ENCODE results near the gene OR2L8. TPM values are rescaled to one million over a fixed set of nuclear protein-coding genes. Genes with fewer than 3 reads are reported as not detected.

OR2L8 gene, protein sequence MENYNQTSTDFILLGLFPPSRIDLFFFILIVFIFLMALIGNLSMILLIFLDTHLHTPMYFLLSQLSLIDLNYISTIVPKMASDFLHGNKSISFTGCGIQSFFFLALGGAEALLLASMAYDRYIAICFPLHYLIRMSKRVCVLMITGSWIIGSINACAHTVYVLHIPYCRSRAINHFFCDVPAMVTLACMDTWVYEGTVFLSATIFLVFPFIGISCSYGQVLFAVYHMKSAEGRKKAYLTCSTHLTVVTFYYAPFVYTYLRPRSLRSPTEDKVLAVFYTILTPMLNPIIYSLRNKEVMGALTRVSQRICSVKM
- not detected in 2 replicates for total RNA-seq
- long read RNA-seq, result 0 reads

- H3K4me1 Mint-ChIP-seq (ENCODE audit: low read depth), result no peaks in the 10 kb centered on the region
- H3K27me3 Mint-ChIP-seq, result no peaks in the 10 kb centered on the region
- no peak for DNase-seq (ENCODE audit: low spot score, unreplicated experiment)
- no peaks in the 10 kb centered on the region for H3K36me3 Mint-ChIP-seq (ENCODE audit: insufficient read depth)
- no peak within 1 kb of the TSS for H3K4me3 Mint-ChIP-seq (ENCODE audit: low read depth)
- peaks cover 71% of the 10 kb centered on the region for H3K9me3 Mint-ChIP-seq (ENCODE audit: low read depth)
- no peak for TF ChIP-seq CTCF (IDR thresholded peaks at IDR 0.05; ENCODE audit: unreplicated experiment)
- H3K27ac Mint-ChIP-seq, result no peak within 1 kb of the TSS
Observed at GRCh38 chr1:247948558-247948957, at the start of gene OR2L8. Gene OR2L8 (plus strand): TSS chr1:247948858. CDS start chr1:247948858, 0 bp downstream.

DNA sequence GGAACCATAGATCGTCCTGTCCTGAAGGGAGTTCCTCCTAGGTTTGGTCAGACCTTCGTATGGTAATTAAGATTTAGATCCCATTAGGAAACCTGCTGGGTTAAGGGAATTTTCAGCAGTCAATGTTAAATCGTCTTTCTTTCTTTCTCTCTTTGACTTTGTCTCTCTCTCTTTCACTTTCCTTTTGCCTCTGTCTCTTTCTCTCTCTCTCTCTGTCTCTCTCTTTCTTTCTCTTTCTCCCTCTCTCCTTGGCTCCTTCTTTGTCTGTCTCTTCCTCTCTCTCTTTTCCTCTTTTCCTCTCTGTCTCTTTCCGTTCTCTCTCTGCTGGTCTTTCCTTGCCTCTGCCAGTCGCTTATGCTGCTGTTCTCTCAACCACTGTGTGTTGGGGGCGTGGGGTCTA, 44.5 kb upstream of the OR2L8 start:
- Mint-ChIP-seq H3K4me3 (ENCODE audit: low read depth) (no peak overlapping the region), H3K27me3 (no peaks in the 10 kb centered on the region), H3K4me1 (ENCODE audit: low read depth) (no peaks in the 10 kb centered on the region), H3K9me3 (ENCODE audit: low read depth) (peaks cover 35% of the 10 kb centered on the region), H3K27ac (no peak overlapping the region), H3K36me3 (ENCODE audit: insufficient read depth) (no peaks in the 10 kb centered on the region)
- DNase-seq (ENCODE audit: low spot score, unreplicated experiment), result no peak
- TF ChIP-seq CTCF (IDR thresholded peaks at IDR 0.05; ENCODE audit: unreplicated experiment), result no peak

- no peak for TF ChIP-seq CTCF (IDR thresholded peaks at IDR 0.05; ENCODE audit: unreplicated experiment)
- peaks cover 37% of the 10 kb centered on the region for H3K9me3 Mint-ChIP-seq (ENCODE audit: low read depth)
- H3K27me3 Mint-ChIP-seq, result no peaks in the 10 kb centered on the region
- no peaks in the 10 kb centered on the region for H3K4me1 Mint-ChIP-seq (ENCODE audit: low read depth)
- H3K27ac Mint-ChIP-seq, result no peak overlapping the region
- H3K36me3 Mint-ChIP-seq (ENCODE audit: insufficient read depth), result no peaks in the 10 kb centered on the region
- H3K4me3 Mint-ChIP-seq (ENCODE audit: low read depth), result no peak overlapping the region
- no peak for DNase-seq (ENCODE audit: low spot score, unreplicated experiment)
Observed at GRCh38 chr1:247905181-247905580, 43.5 kb upstream of the OR2L8 start.

DNA sequence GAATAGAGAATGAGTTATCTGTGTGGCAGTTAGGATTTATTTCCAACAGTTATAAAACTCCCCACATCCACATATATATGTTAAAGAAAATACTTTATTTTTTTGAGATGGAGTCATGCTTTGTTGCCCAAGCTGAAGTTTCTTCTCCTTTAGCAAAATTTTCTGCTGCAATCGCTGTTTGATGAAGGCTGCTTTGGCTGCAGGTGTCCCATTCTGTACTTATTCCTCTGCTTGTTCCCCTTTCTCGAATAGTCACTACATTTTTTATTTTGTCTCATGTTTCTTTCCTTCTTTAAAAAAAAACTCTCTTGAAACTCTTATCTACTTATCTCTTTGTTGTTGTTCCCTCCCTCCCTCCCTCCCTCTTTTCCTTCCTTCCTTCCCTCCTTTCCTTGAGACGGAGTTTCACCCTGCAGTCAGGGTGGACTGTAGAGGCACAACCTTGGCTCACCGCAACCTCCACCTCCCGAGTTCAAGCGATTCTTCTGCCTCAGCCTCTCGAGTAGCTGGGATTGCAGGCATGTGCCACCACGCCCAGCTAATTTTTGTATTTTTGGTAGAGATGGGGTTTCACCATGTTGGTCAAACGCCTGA, 42.7 kb upstream of the OR2L8 start:
- no peak for TF ChIP-seq CTCF (IDR thresholded peaks at IDR 0.05; ENCODE audit: unreplicated experiment)
- no peak for DNase-seq (ENCODE audit: low spot score, unreplicated experiment)
- H3K27me3 Mint-ChIP-seq, result no peaks in the 10 kb centered on the region
- peaks cover 45% of the 10 kb centered on the region for H3K9me3 Mint-ChIP-seq (ENCODE audit: low read depth)
- H3K4me3 Mint-ChIP-seq (ENCODE audit: low read depth), result no peak overlapping the region
- H3K27ac Mint-ChIP-seq, result no peak overlapping the region
- no peaks in the 10 kb centered on the region for H3K4me1 Mint-ChIP-seq (ENCODE audit: low read depth)
- H3K36me3 Mint-ChIP-seq (ENCODE audit: insufficient read depth), result no peaks in the 10 kb centered on the region

GRCh38 chr1:247906504-247907047, 42.1 kb upstream of the OR2L8 start:
- DNase-seq (ENCODE audit: low spot score, unreplicated experiment), result no peak
- H3K9me3 Mint-ChIP-seq (ENCODE audit: low read depth), result peaks cover 45% of the 10 kb centered on the region
- TF ChIP-seq CTCF (IDR thresholded peaks at IDR 0.05; ENCODE audit: unreplicated experiment), result no peak
- H3K27ac Mint-ChIP-seq, result no peak overlapping the region
- H3K4me1 Mint-ChIP-seq (ENCODE audit: low read depth), result no peaks in the 10 kb centered on the region
- H3K27me3 Mint-ChIP-seq, result no peaks in the 10 kb centered on the region
- no peaks in the 10 kb centered on the region for H3K36me3 Mint-ChIP-seq (ENCODE audit: insufficient read depth)
- H3K4me3 Mint-ChIP-seq (ENCODE audit: low read depth), result no peak overlapping the region

All from progenitor cell of endocrine pancreas (in vitro differentiated cells).